Activated CD4-positive, alpha-beta memory T cell treated with anti-CD3 and anti-CD28 coated beads, Interleukin-2, amount 10 ng/mL, durations not matched to agents 7 days and 5 days (primary cell): ENCODE data around the gene TYW1. TPM values are rescaled to one million over a fixed set of nuclear protein-coding genes. Genes with fewer than 3 reads are reported as not detected.
"Not testable (repeated sequence)": the region's sequence is repeated elsewhere in the genome, so short reads cannot be mapped to it uniquely, and the experiment has no call there.

Experiments used
- CTCF ChIA-PET: fragments of 350-600 bp; sonication (Branson Sonifier 250); formaldehyde crosslinking; loops from one replicate; lab custom pipeline; 2021; ENCODE audit warnings: antibody characterized with exemption, inconsistent platforms; lab: Charles Lee
- POLR2A ChIA-PET: fragments of 350-600 bp; sonication (Branson Sonifier 250); formaldehyde crosslinking; loops from one replicate; lab custom pipeline; 2021; ENCODE audit warnings: antibody characterized with exemption; lab: Charles Lee
- DNase-seq: peaks from one replicate; pipeline ENCODE4 v3.0.0-alpha.2; 2020
- H3K27ac Mint-ChIP-seq: one replicate; pipeline ENCODE4 v1.8.0; 2021; ENCODE audit warnings: mild to moderate bottlenecking, mixed read lengths
- H3K27me3 Mint-ChIP-seq: one replicate; pipeline ENCODE4 v1.8.0; 2021; ENCODE audit warnings: mixed read lengths
- H3K36me3 Mint-ChIP-seq: one replicate; pipeline ENCODE4 v1.8.0; 2021; ENCODE audit warnings: low read depth, mixed read lengths
- H3K4me1 Mint-ChIP-seq: one replicate; pipeline ENCODE4 v1.8.0; 2021; ENCODE audit warnings: mixed read lengths
- H3K4me3 Mint-ChIP-seq: one replicate; pipeline ENCODE4 v1.8.0; 2021; ENCODE audit warnings: mild to moderate bottlenecking, mixed read lengths
- H3K9me3 Mint-ChIP-seq: one replicate; pipeline ENCODE4 v1.8.0; 2021; ENCODE audit warnings: mixed read lengths
- total RNA-seq, 2 experiments: library from RNA; stranded (reverse); gene quantifications; one replicate each; pipeline ENCODE4 v1.2.3, GENCODE V29; 2021

Gene TYW1
- total RNA-seq, 2 experiments from 2014 or later, result 12.4 to 15.2 TPM

DNA sequence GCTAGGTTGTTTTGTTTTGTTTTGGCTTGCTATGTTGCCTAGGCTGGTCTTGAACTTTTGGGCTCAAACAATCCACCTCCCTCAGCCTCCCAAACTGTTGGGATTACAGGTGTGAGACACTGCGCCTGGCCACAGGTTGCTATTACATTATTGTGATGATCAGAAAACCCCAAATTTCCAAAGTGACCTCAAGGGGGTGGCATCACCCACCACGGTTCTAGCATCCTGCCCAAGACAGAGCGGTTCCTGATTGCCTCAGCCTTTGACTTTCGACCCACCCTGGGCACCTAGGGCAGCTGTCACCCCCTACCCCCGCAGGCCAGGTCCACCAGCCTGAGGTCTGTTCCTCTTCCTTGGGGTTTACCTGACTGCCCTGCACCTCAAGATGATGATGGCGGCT lies 29.6 kb upstream of the TYW1 start:
- Mint-ChIP-seq H3K36me3 (no peaks in the 10 kb centered on the region), H3K4me3 (no peak overlapping the region), H3K27me3 (no peaks in the 10 kb centered on the region), H3K27ac (no peak overlapping the region), H3K9me3 (no peaks in the 10 kb centered on the region), H3K4me1 (no peaks in the 10 kb centered on the region)
- no peak for DNase-seq
- ChIA-PET POLR2A (interaction anchor here (1.5 kb wide), 1 partner anchor 46 kb away, joined by 5 read pairs; the partner anchor contains the start of gene TMEM248), CTCF (no interaction called here)

GRCh38 chr7:66969001-66969400 lies 27.6 kb upstream of the TYW1 start:
- POLR2A ChIA-PET, H3K27ac Mint-ChIP-seq, H3K27me3 Mint-ChIP-seq, H3K9me3 Mint-ChIP-seq, H3K36me3 Mint-ChIP-seq, DNase-seq, H3K4me3 Mint-ChIP-seq, CTCF ChIA-PET, H3K4me1 Mint-ChIP-seq: not testable (repeated sequence)

GRCh38 chr7:66970310-66970709 lies 26.3 kb upstream of the TYW1 start:
- no peak overlapping the region for H3K4me3 Mint-ChIP-seq
- H3K4me1 Mint-ChIP-seq, result no peaks in the 10 kb centered on the region
- POLR2A ChIA-PET, result no interaction called here
- no peaks in the 10 kb centered on the region for H3K27me3 Mint-ChIP-seq
- H3K27ac Mint-ChIP-seq, result no peak overlapping the region
- no peaks in the 10 kb centered on the region for H3K36me3 Mint-ChIP-seq
- CTCF ChIA-PET, result interaction anchor here (0.6 kb wide), 1 partner anchor 14 kb away, joined by 3 read pairs; no protein-coding TSS in a partner anchor
- no peak for DNase-seq
- H3K9me3 Mint-ChIP-seq, result no peaks in the 10 kb centered on the region

GRCh38 chr7:66974986-66975590 lies 21.5 kb upstream of the TYW1 start:
- ChIA-PET POLR2A (no interaction called here), CTCF (no interaction called here)
- H3K9me3 Mint-ChIP-seq, result peaks cover 5% of the 10 kb centered on the region
- DNase-seq, result no peak
- peaks cover under 1% of the 10 kb centered on the region for H3K36me3 Mint-ChIP-seq
- no peaks in the 10 kb centered on the region for H3K4me1 Mint-ChIP-seq
- no peaks in the 10 kb centered on the region for H3K27me3 Mint-ChIP-seq
- no peak overlapping the region for H3K27ac Mint-ChIP-seq
- H3K4me3 Mint-ChIP-seq, result no peak overlapping the region

DNA sequence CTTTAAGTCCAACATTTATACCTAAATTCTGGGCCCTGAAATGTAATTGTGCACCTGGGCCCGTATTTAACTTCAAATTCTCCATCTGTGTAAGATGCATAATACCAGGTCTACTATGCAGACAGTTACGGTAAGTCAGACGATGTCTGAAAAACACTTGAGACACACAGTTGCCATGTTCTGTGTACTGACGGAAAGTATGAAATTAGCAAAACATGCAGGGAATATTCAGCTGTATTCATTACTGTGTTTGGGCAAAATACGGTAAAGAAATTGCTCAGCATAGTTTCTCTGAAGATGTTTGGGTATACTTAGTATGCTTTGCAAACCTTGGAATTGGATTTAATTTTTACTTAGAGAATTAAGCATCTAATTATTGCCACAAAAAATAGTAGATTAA lies 18.3 kb upstream of the TYW1 start:
- H3K27me3 Mint-ChIP-seq, POLR2A ChIA-PET, H3K36me3 Mint-ChIP-seq, CTCF ChIA-PET, H3K4me1 Mint-ChIP-seq, H3K27ac Mint-ChIP-seq, H3K4me3 Mint-ChIP-seq, DNase-seq: not testable (repeated sequence)
- peaks cover 14% of the 10 kb centered on the region for H3K9me3 Mint-ChIP-seq

GRCh38 chr7:66979013-66979412 lies 17.6 kb upstream of the TYW1 start:
- H3K4me1 Mint-ChIP-seq, H3K4me3 Mint-ChIP-seq, H3K27me3 Mint-ChIP-seq, H3K27ac Mint-ChIP-seq, POLR2A ChIA-PET, H3K36me3 Mint-ChIP-seq, DNase-seq: not testable (repeated sequence)
- H3K9me3 Mint-ChIP-seq, result peaks cover 14% of the 10 kb centered on the region
- CTCF ChIA-PET, result interaction anchor here (0.6 to 0.7 kb wide), 2 partner anchors 9 to 47 kb away, joined by 3 read pairs; no protein-coding TSS in a partner anchor

GRCh38 chr7:66980336-66980735 lies 16.3 kb upstream of the TYW1 start:
- CTCF ChIA-PET, H3K27me3 Mint-ChIP-seq, H3K4me1 Mint-ChIP-seq, H3K27ac Mint-ChIP-seq, H3K36me3 Mint-ChIP-seq, H3K4me3 Mint-ChIP-seq, POLR2A ChIA-PET, DNase-seq: not testable (repeated sequence)
- peaks cover 14% of the 10 kb centered on the region for H3K9me3 Mint-ChIP-seq

- H3K27ac Mint-ChIP-seq, H3K9me3 Mint-ChIP-seq, CTCF ChIA-PET, DNase-seq, POLR2A ChIA-PET, H3K4me3 Mint-ChIP-seq, H3K27me3 Mint-ChIP-seq: not testable (repeated sequence)
- H3K4me1 Mint-ChIP-seq, result peaks cover 19% of the 10 kb centered on the region
- peaks cover 37% of the 10 kb centered on the region for H3K36me3 Mint-ChIP-seq
These were observed 7.1 kb upstream of the TYW1 start for GRCh38 chr7:66989552-66989951.

GRCh38 chr7:66994051-66994450 lies 2.6 kb upstream of the TYW1 start:
- peaks cover 28% of the 10 kb centered on the region for H3K36me3 Mint-ChIP-seq
- H3K27me3 Mint-ChIP-seq, H3K9me3 Mint-ChIP-seq, CTCF ChIA-PET, DNase-seq: not testable (repeated sequence)
- H3K27ac Mint-ChIP-seq, result peak overlapping the region; percentile 100
- POLR2A ChIA-PET, result interaction anchor here (2.3 to 4.1 kb wide), 3 partner anchors 73 to 308 kb away, joined by 9 to 51 read pairs (median 31); partner anchors contain the start of gene TMEM248
- peaks cover 33% of the 10 kb centered on the region for H3K4me1 Mint-ChIP-seq
- peak overlapping the region; percentile 98 for H3K4me3 Mint-ChIP-seq

DNA sequence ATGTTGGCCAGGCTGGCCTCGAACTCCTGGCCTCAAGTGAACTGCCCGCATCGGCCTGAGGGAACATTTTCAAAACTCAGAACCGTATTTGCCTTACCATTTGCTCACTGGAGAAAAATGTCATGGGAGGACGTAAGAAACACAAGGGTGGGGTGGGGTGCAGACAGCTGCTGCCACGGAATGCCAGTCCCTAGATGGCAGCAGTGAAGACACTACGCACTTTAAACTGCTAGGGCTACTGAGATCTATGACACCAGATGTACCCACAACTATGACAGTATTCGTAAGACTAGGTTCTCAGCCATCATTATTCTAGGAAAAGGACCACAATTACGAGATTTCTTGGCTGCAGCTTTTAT lies 2.0 kb upstream of the TYW1 start:
- POLR2A ChIA-PET, result interaction anchor here (0.7 to 4.1 kb wide), 8 partner anchors 73 to 501 kb away, joined by 4 to 51 read pairs (median 10); partner anchors contain the start of genes KCTD7, RABGEF1 and TMEM248
- Mint-ChIP-seq H3K36me3 (peaks cover 29% of the 10 kb centered on the region), H3K4me3 (peak overlapping the region; percentile 98), H3K27ac (peak overlapping the region; percentile 100), H3K4me1 (peaks cover 33% of the 10 kb centered on the region)
- peak; percentile 68 for DNase-seq
- not testable (repeated sequence) for H3K9me3 Mint-ChIP-seq, H3K27me3 Mint-ChIP-seq
- CTCF ChIA-PET, result interaction anchor here (0.7 to 1.1 kb wide), 2 partner anchors 8 to 150 kb away, joined by 3 to 4 read pairs; no protein-coding TSS in a partner anchor

DNA sequence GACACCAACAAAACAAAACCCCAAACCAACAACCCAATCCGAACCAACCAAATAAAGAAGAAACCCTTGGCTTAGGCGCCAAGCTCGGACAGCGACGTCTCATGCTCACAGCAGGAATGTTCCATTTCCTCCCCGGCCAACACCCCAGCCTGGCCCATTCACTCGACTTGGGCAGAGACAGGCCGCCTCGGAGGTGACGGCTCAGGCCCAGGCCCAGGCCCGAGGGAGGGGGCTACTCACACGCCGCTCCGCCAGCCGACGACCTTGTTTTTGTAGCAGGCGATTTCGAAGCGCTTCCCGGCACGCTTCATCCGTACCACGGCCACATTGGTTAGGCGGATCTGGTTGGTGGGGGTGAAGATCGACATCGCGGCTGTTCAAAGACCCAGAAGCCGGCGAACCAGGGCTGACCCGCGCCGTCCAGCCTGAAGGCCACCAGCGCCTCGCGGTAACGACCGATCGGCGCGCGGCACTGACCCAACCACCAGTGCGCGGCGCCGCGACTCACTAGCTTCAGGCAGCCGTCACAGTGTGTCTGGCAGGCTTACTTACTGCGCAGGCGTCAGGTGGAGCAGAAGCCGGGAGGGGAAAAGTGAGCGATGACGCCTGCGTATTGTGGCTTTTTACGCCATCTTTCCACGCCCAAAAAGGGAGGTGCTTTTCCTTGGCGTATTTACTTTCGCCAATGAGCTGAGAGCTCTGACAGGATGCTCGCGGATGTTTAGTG lies 1.4 kb upstream of the TYW1 start, which contains the start of gene SBDS:
TSS of gene SBDS (minus strand) at position 537 of the 727 bp plus-strand sequence. CDS start at position 368, 169 bp downstream.
- DNase-seq, result peak; percentile 96
- Mint-ChIP-seq H3K4me1 (peaks cover 33% of the 10 kb centered on the region), H3K4me3 (peak within 1 kb of the TSS; percentile 98), H3K36me3 (peaks cover 30% of the 10 kb centered on the region), H3K27ac (peak within 1 kb of the TSS; percentile 100)
- H3K9me3 Mint-ChIP-seq, H3K27me3 Mint-ChIP-seq: not testable (repeated sequence)
- ChIA-PET POLR2A (interaction anchor here (0.7 to 4.1 kb wide), 12 partner anchors 74 to 1014 kb away, joined by 3 to 51 read pairs (median 7); partner anchors contain the start of genes ASL, KCTD7, RABGEF1 and TMEM248), CTCF (interaction anchor here (0.7 to 2.6 kb wide), 3 partner anchors 9 to 151 kb away, joined by 3 to 12 read pairs (median 4); no protein-coding TSS in a partner anchor)

DNA sequence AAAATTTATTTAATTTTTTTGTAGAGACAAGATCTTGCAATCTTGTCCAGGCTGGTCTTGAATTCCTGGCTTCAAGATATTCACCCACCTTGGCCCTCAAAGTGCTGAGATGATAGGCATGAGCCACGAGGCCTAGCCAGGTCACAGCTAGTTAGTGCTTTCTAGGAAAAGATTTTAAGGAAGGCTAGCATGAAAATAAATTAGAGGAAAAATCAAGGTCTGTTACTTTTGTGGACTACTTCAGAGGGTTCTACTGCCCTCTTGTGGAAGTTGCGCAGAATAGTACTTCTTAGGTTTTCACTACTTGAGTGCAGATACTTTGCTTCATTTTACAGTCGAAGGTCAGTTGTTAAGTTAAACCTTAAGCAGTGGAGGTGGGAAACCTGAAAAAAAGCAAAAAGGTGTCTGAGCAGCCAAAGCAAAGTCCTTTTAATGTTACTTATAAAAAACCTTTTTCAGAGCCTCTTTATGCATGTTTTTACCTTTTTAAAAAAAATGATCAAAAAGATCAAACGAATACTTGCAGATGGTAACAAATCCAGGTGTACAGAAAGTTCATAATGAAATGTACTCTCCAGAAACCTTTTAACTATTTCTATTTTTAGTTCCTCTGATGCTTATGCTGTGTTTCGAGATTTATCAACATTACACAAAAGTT lies 4.1 kb downstream of the TYW1 start:
- peaks cover 17% of the 10 kb centered on the region for H3K4me1 Mint-ChIP-seq
- CTCF ChIA-PET, H3K27ac Mint-ChIP-seq, DNase-seq, H3K27me3 Mint-ChIP-seq, POLR2A ChIA-PET, H3K4me3 Mint-ChIP-seq, H3K9me3 Mint-ChIP-seq: not testable (repeated sequence)
- peaks cover 26% of the 10 kb centered on the region for H3K36me3 Mint-ChIP-seq

DNA sequence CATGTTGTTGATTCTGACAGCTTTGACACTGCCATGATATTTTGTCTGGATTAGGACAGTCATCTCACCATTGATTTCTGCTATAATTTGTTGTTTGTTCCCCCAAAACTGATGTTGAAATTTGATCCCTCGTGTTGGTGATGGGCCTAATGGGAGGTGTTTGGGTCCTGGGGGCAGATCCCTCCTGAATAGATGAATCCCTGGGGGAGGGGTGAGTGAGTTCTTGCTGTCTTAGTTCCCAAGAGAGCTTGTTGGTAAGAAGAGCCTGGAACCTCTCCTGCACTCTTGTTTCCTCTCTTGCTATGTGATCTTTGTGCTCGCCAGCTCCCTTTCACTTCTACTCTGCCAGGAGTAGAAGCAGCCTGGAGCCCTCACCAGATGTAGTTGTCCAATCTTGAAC lies 7.5 kb downstream of the TYW1 start:
- H3K27me3 Mint-ChIP-seq, H3K4me1 Mint-ChIP-seq, H3K27ac Mint-ChIP-seq, CTCF ChIA-PET, H3K9me3 Mint-ChIP-seq, DNase-seq, H3K4me3 Mint-ChIP-seq, POLR2A ChIA-PET: not testable (repeated sequence)
- H3K36me3 Mint-ChIP-seq, result peaks cover 41% of the 10 kb centered on the region
